AG10803 (cell line): ENCODE data around the gene SSTR3.

ENCODE experiments used
- DNase-seq: peaks from one replicate; pipeline ENCODE4 v3.0.0; 2010; ENCODE audit warnings: low read depth
- H3K4me3 ChIP-seq: 2 replicates; pipeline ENCODE4 v1.5.1; 2011; ENCODE audit warnings: mild to moderate bottlenecking, low read length, control low read depth
- CTCF ChIP-seq: conservative IDR thresholded peaks from 2 replicates; pipeline ENCODE4 v1.5.1; 2011; ENCODE audit warnings: mild to moderate bottlenecking, low read length, control low read depth, inconsistent platforms

SSTR3 gene

DNA sequence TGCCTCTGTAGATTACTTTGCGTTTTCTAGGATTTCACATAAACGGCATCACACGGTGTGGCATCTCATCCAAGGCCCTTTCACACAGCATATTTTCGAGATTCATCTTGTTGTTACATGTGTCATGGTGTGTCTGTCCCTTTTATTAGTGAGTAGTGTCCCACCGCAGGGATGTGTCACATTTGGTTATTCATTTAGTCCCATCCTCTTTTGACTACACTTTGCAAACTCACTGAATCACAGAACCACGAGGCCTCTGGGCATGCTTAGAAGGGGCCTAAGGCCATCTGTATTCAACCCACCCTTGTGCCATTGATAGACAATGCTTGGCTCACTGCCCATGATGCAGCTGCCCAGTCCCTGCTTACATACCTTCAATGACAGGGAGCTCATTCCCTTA lies 36.0 kb upstream of the SSTR3 start:
- no peak for DNase-seq
- no peak for TF ChIP-seq CTCF
- H3K4me3 ChIP-seq = no peak overlapping the region

- TF ChIP-seq CTCF = no peak
- H3K4me3 ChIP-seq = no peak overlapping the region
- no peak for DNase-seq
Observed at GRCh38 chr22:37245740-37246139, 33.5 kb upstream of the SSTR3 start.

DNA sequence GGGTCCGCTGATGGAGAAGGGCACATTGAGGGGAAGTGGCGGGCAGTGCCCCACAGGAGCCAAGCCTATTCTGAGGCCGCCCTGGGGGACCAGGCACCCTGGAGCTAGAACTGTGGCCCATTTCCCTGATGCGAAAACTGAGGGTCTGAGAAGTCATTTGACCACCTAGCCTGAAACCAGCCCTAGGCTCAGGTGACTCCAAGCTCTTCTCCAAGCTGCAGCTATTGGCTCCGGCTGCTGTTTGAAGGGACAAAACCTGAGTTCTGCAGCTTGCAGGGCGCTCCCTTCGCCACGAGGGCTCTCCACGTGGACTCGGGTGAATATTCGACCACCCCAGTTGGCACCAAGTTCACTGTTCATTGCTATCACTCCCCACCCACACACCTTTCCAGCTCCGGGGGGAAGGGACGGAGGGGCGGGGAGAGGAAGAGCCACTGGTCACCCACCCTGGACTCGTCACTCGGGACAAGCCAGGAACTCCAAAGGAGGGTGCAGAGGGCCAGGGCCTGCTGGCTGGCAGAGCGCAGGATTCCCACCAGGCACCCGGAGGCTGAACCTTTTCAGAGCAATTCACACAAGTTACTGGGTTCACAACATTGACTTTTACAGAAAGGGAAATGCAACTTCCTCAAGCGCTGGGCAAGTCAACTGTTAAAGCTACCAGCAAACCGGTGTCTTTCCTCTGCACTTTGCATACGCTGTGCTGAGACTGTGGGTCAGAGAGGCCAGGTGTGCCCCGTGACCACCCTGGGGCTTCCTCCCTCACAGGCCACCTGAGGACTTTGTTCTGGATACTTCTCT lies 32.8 kb upstream of the SSTR3 start:
- H3K4me3 ChIP-seq = no peak overlapping the region
- TF ChIP-seq CTCF = no peak
- no peak for DNase-seq

DNA sequence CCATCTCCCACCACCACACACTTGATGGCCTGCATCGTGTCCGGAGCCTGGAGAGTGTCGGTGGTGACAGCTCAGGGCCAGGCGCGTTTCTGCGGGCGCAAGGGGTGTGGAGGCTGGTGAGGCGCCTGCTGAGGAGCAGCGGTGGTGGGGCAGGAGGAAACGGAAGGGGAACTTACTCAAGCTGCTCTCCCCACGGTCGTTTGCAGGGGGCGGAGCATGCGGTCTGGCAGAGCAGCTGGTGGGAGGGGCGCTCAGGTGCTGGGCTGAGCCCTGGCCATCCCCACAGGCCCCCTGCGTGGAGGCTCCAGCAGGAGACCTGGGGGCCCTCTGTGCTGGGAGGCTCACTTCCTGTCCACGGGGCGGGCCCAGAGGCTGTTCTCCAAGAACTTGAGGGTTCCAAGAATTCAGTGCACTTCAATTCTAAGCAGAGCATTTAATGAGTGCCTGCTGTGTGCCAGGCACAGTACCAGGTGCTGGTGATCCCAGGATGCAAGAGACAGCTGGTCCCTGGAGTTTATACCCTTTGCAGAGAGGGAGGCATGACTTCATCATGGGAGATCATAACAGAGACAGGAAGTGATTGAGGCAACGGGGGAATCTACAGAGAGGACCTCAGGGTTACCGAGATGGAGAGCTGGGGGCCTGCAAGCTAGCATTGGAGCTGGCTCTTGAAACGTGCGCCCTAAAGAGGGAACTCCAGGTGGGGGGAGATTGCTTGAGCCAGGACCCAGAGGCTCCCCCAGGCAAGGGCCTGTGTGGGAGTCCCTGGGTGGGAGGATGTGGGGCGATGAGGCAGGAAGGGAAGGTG lies 32.0 kb upstream of the SSTR3 start, which contains the start of gene RAC2:
Gene RAC2 (minus strand): TSS at position 156 of the 808 bp plus-strand sequence. CDS start 121 bp downstream, at position 35.
- peak; percentile 60 for DNase-seq
- H3K4me3 ChIP-seq = peak within 1 kb of the TSS; percentile 61
- no peak for TF ChIP-seq CTCF

GRCh38 chr22:37243402-37244113 lies 31.3 kb upstream of the SSTR3 start:
- no peak for TF ChIP-seq CTCF
- DNase-seq = no peak
- H3K4me3 ChIP-seq = peak overlapping the region; percentile 61

- no peak overlapping the region for H3K4me3 ChIP-seq
- no peak for DNase-seq
- no peak for TF ChIP-seq CTCF
Observed at GRCh38 chr22:37242395-37242918, 30.2 kb upstream of the SSTR3 start.
